ENCODE data around the gene INVS.

DNA sequence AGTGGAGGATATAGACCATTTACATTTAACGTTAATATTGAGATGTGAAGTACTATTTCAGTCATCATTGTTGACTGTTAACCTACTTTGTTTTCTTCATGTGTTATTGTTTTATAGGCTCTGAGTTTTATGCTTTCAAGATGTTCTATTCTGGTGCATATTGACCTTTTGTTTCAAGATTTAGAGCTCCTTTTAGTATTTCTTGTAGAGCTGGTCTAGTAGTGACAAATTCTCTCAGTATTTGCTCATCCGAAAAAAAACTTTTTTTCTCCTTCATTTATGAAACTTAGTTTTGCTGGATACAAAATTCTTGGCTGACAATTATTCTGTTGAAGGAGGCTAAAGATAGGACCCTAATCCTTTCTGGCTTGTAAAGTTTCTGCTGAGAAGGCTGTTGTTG, 91.3 kb downstream of the INVS start:
- TF ChIP-seq, protein P1, sequence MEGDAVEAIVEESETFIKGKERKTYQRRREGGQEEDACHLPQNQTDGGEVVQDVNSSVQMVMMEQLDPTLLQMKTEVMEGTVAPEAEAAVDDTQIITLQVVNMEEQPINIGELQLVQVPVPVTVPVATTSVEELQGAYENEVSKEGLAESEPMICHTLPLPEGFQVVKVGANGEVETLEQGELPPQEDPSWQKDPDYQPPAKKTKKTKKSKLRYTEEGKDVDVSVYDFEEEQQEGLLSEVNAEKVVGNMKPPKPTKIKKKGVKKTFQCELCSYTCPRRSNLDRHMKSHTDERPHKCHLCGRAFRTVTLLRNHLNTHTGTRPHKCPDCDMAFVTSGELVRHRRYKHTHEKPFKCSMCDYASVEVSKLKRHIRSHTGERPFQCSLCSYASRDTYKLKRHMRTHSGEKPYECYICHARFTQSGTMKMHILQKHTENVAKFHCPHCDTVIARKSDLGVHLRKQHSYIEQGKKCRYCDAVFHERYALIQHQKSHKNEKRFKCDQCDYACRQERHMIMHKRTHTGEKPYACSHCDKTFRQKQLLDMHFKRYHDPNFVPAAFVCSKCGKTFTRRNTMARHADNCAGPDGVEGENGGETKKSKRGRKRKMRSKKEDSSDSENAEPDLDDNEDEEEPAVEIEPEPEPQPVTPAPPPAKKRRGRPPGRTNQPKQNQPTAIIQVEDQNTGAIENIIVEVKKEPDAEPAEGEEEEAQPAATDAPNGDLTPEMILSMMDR (IDR thresholded peaks at IDR 0.05; ENCODE audit: low read depth, low read length, poor library complexity, severe bottlenecking), result no peak
- no peak for TF ChIP-seq EZH2phosphoT487 (IDR thresholded peaks at IDR 0.05; ENCODE audit: borderline replicate concordance, low read length)
